CD8-positive, alpha-beta memory T cell (primary cell): ENCODE measurements around the gene FST. TPM values are rescaled to one million over a fixed set of nuclear protein-coding genes. Genes with fewer than 3 reads are reported as not detected.

Experiments used
- CTCF ChIA-PET: fragments of 350-600 bp; sonication (Branson Sonifier 250); formaldehyde crosslinking; loops from one replicate; lab custom pipeline; 2021; ENCODE audit warnings: antibody characterized with exemption; lab: Charles Lee
- POLR2A ChIA-PET: fragments of 350-600 bp; sonication (Branson Sonifier 250); formaldehyde crosslinking; loops from one replicate; lab custom pipeline; 2021; ENCODE audit warnings: antibody characterized with exemption; lab: Charles Lee
- DNase-seq, 5 donors: peaks; one replicate each; pipeline versions ENCODE4 v3.0.0 to v3.0.0-alpha.2; 2020 to 2022; ENCODE audit warnings: mixed read lengths in 1 of 5
- H3K27ac ChIP-seq: one replicate; pipeline ENCODE4 v1.7.0; 2013; ENCODE audit warnings: low read depth, mild to moderate bottlenecking, low read length, moderate library complexity
- H3K27me3 ChIP-seq: 2 replicates; pipeline ENCODE4 v1.7.0; 2013; ENCODE audit warnings: low read length, mild to moderate bottlenecking; ENCODE audit not compliant: insufficient read depth, poor library complexity, severe bottlenecking
- H3K36me3 ChIP-seq: 2 replicates; pipeline ENCODE4 v1.7.0; 2013; ENCODE audit warnings: mild to moderate bottlenecking, low read length, moderate library complexity; ENCODE audit not compliant: insufficient read depth
- H3K4me1 ChIP-seq: 2 replicates; pipeline ENCODE4 v1.7.0; 2013; ENCODE audit warnings: mild to moderate bottlenecking, low read length, moderate library complexity; ENCODE audit not compliant: insufficient read depth
- H3K4me3 ChIP-seq: 2 replicates; pipeline ENCODE4 v1.7.0; 2013; ENCODE audit warnings: mild to moderate bottlenecking, low read length
- H3K9me3 ChIP-seq: 2 replicates; pipeline ENCODE4 v1.7.0; 2013; ENCODE audit warnings: mild to moderate bottlenecking, low read length
- H3K27ac Mint-ChIP-seq, 8 donors: one replicate each; pipeline ENCODE4 v1.8.0; 2020 to 2021; ENCODE audit warnings: mixed read lengths in 8 of 8, mild to moderate bottlenecking in 6 of 8, inconsistent platforms in 3 of 8, moderate library complexity in 3 of 8
- H3K27me3 Mint-ChIP-seq, 2 donors: one replicate each; pipeline ENCODE4 v1.8.0; 2020 to 2021; ENCODE audit warnings: mixed read lengths in 2 of 2, mild to moderate bottlenecking in 1 of 2, moderate library complexity in 1 of 2
- H3K36me3 Mint-ChIP-seq, 3 donors: one replicate each; pipeline ENCODE4 v1.8.0; 2020 to 2021; ENCODE audit warnings: mixed read lengths in 3 of 3, inconsistent platforms in 1 of 3, mild to moderate bottlenecking in 1 of 3
- H3K4me1 Mint-ChIP-seq, 3 donors: one replicate each; pipeline ENCODE4 v1.8.0; 2020 to 2021; ENCODE audit warnings: mixed read lengths in 3 of 3, inconsistent platforms in 1 of 3, mild to moderate bottlenecking in 1 of 3
- H3K4me3 Mint-ChIP-seq, 7 donors: one replicate each; pipeline ENCODE4 v1.8.0; 2020 to 2021; ENCODE audit warnings: mixed read lengths in 7 of 7, mild to moderate bottlenecking in 6 of 7, moderate library complexity in 4 of 7, inconsistent platforms in 2 of 7
- H3K9me3 Mint-ChIP-seq, 5 donors: one replicate each; pipeline ENCODE4 v1.8.0; 2020 to 2022; ENCODE audit warnings: mixed read lengths in 5 of 5, mild to moderate bottlenecking in 3 of 5, moderate library complexity in 2 of 5, inconsistent platforms in 1 of 5
- polyA plus RNA-seq: library from polyadenylated mRNA; unstranded; fragments of 300-500 nt; fragmentation: Illumina TruSeq; gene quantifications from one replicate; pipeline ENCODE4 v1.2.3, GENCODE V29; 2021
- total RNA-seq, 2 experiments: library from RNA; stranded (reverse); gene quantifications; one replicate each; pipeline ENCODE4 v1.2.3, GENCODE V29; 2021

The FST gene
- total and polyA plus RNA-seq, 3 experiments from 2014 or later = 0.13 TPM; not detected in 2

GRCh38 chr5:53482717-53483638 lies 2.5 kb downstream of the FST start:
- Mint-ChIP-seq H3K4me3 (peak overlapping the region; percentile 85 to 96 (median 88)), H3K4me1 (peaks cover 38 to 52% (median 49%) of the 10 kb centered on the region in 3 donors), H3K9me3 (no peaks in the 10 kb centered on the region), H3K27ac (peak overlapping the region in 6 of 8 donors; percentile 14 to 91 (median 68)), H3K36me3 (peaks cover 0 to 2% (median 0%) of the 10 kb centered on the region in 3 donors), H3K27me3 (peaks cover 16 to 53% of the 10 kb centered on the region in 2 donors)
- ChIA-PET POLR2A (no interaction called here), CTCF (no interaction called here)
- peak overlapping the region; percentile 63 for H3K4me3 ChIP-seq
- H3K27me3 ChIP-seq = peaks cover 20% of the 10 kb centered on the region
- no peaks in the 10 kb centered on the region for H3K9me3 ChIP-seq
- no peak for DNase-seq
- H3K36me3 ChIP-seq = no peaks in the 10 kb centered on the region
- no peak overlapping the region for H3K27ac ChIP-seq
- peaks cover 22% of the 10 kb centered on the region for H3K4me1 ChIP-seq

- H3K4me3 ChIP-seq = no peak overlapping the region
- POLR2A ChIA-PET = no interaction called here
- Mint-ChIP-seq H3K27me3 (peaks cover 14 to 65% of the 10 kb centered on the region in 2 donors), H3K36me3 (no peaks in the 10 kb centered on the region), H3K27ac (no peak overlapping the region), H3K4me3 (no peak overlapping the region), H3K9me3 (no peaks in the 10 kb centered on the region), H3K4me1 (peaks cover 13 to 18% (median 15%) of the 10 kb centered on the region in 3 donors)
- no peaks in the 10 kb centered on the region for H3K36me3 ChIP-seq
- no peak for DNase-seq
- peaks cover 7% of the 10 kb centered on the region for H3K4me1 ChIP-seq
- peaks cover 10% of the 10 kb centered on the region for H3K27me3 ChIP-seq
- H3K27ac ChIP-seq = no peak overlapping the region
- CTCF ChIA-PET = no interaction called here
- no peaks in the 10 kb centered on the region for H3K9me3 ChIP-seq
Measured at GRCh38 chr5:53487436-53487835, 7.0 kb downstream of the FST start.

GRCh38 chr5:53488195-53488722 lies 7.8 kb downstream of the FST start:
- H3K4me1 ChIP-seq = no peaks in the 10 kb centered on the region
- ChIA-PET POLR2A (no interaction called here), CTCF (no interaction called here)
- no peak overlapping the region for H3K27ac ChIP-seq
- no peak overlapping the region for H3K4me3 ChIP-seq
- no peaks in the 10 kb centered on the region for H3K36me3 ChIP-seq
- peaks cover 7 to 9% (median 7%) of the 10 kb centered on the region in 3 donors for H3K4me1 Mint-ChIP-seq
- no peak overlapping the region for H3K27ac Mint-ChIP-seq
- H3K4me3 Mint-ChIP-seq = no peak overlapping the region
- H3K36me3 Mint-ChIP-seq = no peaks in the 10 kb centered on the region
- H3K27me3 Mint-ChIP-seq = peaks cover 8 to 66% of the 10 kb centered on the region in 2 donors
- peaks cover 3% of the 10 kb centered on the region for H3K27me3 ChIP-seq
- H3K9me3 Mint-ChIP-seq = no peaks in the 10 kb centered on the region
- H3K9me3 ChIP-seq = no peaks in the 10 kb centered on the region
- no peak for DNase-seq

GRCh38 chr5:53490747-53491146 lies 10.3 kb downstream of the FST start:
- ChIA-PET POLR2A (no interaction called here), CTCF (no interaction called here)
- Mint-ChIP-seq H3K27ac (no peak overlapping the region), H3K4me3 (no peak overlapping the region), H3K9me3 (peaks cover 0 to 4% (median 0%) of the 10 kb centered on the region in 5 donors), H3K27me3 (peaks cover 15 to 62% of the 10 kb centered on the region in 2 donors), H3K36me3 (no peaks in the 10 kb centered on the region), H3K4me1 (peaks cover 0 to 2% (median 0%) of the 10 kb centered on the region in 3 donors)
- no peaks in the 10 kb centered on the region for H3K9me3 ChIP-seq
- H3K27ac ChIP-seq = no peak overlapping the region
- no peak overlapping the region for H3K4me3 ChIP-seq
- peaks cover 3% of the 10 kb centered on the region for H3K27me3 ChIP-seq
- no peaks in the 10 kb centered on the region for H3K4me1 ChIP-seq
- no peaks in the 10 kb centered on the region for H3K36me3 ChIP-seq
- no peak for DNase-seq

- Histone ChIP-seq H3K36me3 (no peaks in the 10 kb centered on the region), H3K4me1 (no peaks in the 10 kb centered on the region), H3K27ac (no peak overlapping the region), H3K27me3 (no peaks in the 10 kb centered on the region), H3K4me3 (no peak overlapping the region), H3K9me3 (no peaks in the 10 kb centered on the region)
- no peak for DNase-seq
- H3K4me1 Mint-ChIP-seq = no peaks in the 10 kb centered on the region
- CTCF ChIA-PET = interaction anchor here (0.7 kb wide), 1 partner anchor 68 kb away, joined by 3 read pairs; no protein-coding TSS in a partner anchor
- POLR2A ChIA-PET = no interaction called here
- H3K36me3 Mint-ChIP-seq = no peaks in the 10 kb centered on the region
- peaks cover 0 to 9% (median 2%) of the 10 kb centered on the region in 5 donors for H3K9me3 Mint-ChIP-seq
- H3K27me3 Mint-ChIP-seq = peaks cover 8 to 33% of the 10 kb centered on the region in 2 donors
- no peak overlapping the region for H3K27ac Mint-ChIP-seq
- H3K4me3 Mint-ChIP-seq = no peak overlapping the region
Measured at GRCh38 chr5:53501054-53501453, 20.6 kb downstream of the FST start.

GRCh38 chr5:53503562-53504218 lies 23.3 kb downstream of the FST start:
- Mint-ChIP-seq H3K4me1 (no peaks in the 10 kb centered on the region), H3K27ac (no peak overlapping the region), H3K27me3 (peaks cover 8 to 23% of the 10 kb centered on the region in 2 donors), H3K36me3 (peaks cover 0 to 3% (median 0%) of the 10 kb centered on the region in 3 donors), H3K4me3 (no peak overlapping the region), H3K9me3 (peaks cover 0 to 7% (median under 1%) of the 10 kb centered on the region in 5 donors)
- Histone ChIP-seq H3K9me3 (no peaks in the 10 kb centered on the region), H3K4me1 (no peaks in the 10 kb centered on the region), H3K36me3 (no peaks in the 10 kb centered on the region), H3K4me3 (no peak overlapping the region), H3K27ac (no peak overlapping the region), H3K27me3 (no peaks in the 10 kb centered on the region)
- ChIA-PET POLR2A (no interaction called here), CTCF (no interaction called here)
- no peak for DNase-seq

- ChIA-PET POLR2A (no interaction called here), CTCF (interaction anchor here (0.9 kb wide), 1 partner anchor 9 kb away, joined by 3 read pairs; no protein-coding TSS in a partner anchor)
- Mint-ChIP-seq H3K4me1 (no peaks in the 10 kb centered on the region), H3K4me3 (no peak overlapping the region), H3K27me3 (peaks cover 5 to 17% of the 10 kb centered on the region in 2 donors), H3K27ac (no peak overlapping the region), H3K9me3 (peaks cover 15 to 31% (median 25%) of the 10 kb centered on the region in 5 donors), H3K36me3 (peaks cover 0 to 3% (median 0%) of the 10 kb centered on the region in 3 donors)
- no peaks in the 10 kb centered on the region for H3K36me3 ChIP-seq
- no peaks in the 10 kb centered on the region for H3K27me3 ChIP-seq
- no peak overlapping the region for H3K4me3 ChIP-seq
- DNase-seq = no peak
- no peaks in the 10 kb centered on the region for H3K4me1 ChIP-seq
- H3K9me3 ChIP-seq = no peaks in the 10 kb centered on the region
- no peak overlapping the region for H3K27ac ChIP-seq
Measured at GRCh38 chr5:53507013-53507412, 26.6 kb downstream of the FST start.
